Endodermal cell (in vitro differentiated cells): ENCODE measurements around the gene MPC1. TPM values are rescaled to one million over a fixed set of nuclear protein-coding genes. Genes with fewer than 3 reads are reported as not detected.

Experiments used
- DNase-seq: peaks from one replicate; pipeline ENCODE4 v3.0.0-alpha.2; 2017
- H3K27ac ChIP-seq: 2 replicates; pipeline ENCODE4 v1.5.1; 2013; ENCODE audit warnings: mild to moderate bottlenecking, low read depth, low read length, moderate library complexity
- H3K27me3 ChIP-seq: 2 replicates; pipeline ENCODE4 v1.6.1; 2013; ENCODE audit warnings: mild to moderate bottlenecking, low read length, moderate library complexity; ENCODE audit not compliant: insufficient read depth, control insufficient read depth, poor library complexity, severe bottlenecking
- H3K36me3 ChIP-seq: 2 replicates; pipeline ENCODE4 v1.7.0; 2013; ENCODE audit warnings: mild to moderate bottlenecking, low read length, moderate library complexity; ENCODE audit not compliant: control insufficient read depth, insufficient read depth
- H3K4me1 ChIP-seq: one replicate; pipeline ENCODE4 v1.7.0; 2013; ENCODE audit warnings: low read length; ENCODE audit not compliant: control insufficient read depth, insufficient read depth
- H3K4me3 ChIP-seq: 2 replicates; pipeline ENCODE4 v1.5.1; 2013; ENCODE audit warnings: mild to moderate bottlenecking, low read length, moderate library complexity
- H3K9ac ChIP-seq: 2 replicates; pipeline ENCODE4 v1.6.1; 2013; ENCODE audit warnings: mild to moderate bottlenecking, low read length, moderate library complexity; ENCODE audit not compliant: poor library complexity, severe bottlenecking; ENCODE audit errors: extremely low read depth
- H3K9me3 ChIP-seq: 2 replicates; pipeline ENCODE4 v1.6.1; 2013; ENCODE audit warnings: mild to moderate bottlenecking, low read length, moderate library complexity; ENCODE audit not compliant: control insufficient read depth
- H3K27ac Mint-ChIP-seq: 2 replicates; pipeline ENCODE4 v1.8.0; 2020; ENCODE audit warnings: mixed read lengths
- H3K27me3 Mint-ChIP-seq: 2 replicates; pipeline ENCODE4 v1.8.0; 2021; ENCODE audit warnings: mild to moderate bottlenecking, mixed read lengths; ENCODE audit not compliant: insufficient read depth
- H3K36me3 Mint-ChIP-seq: 2 replicates; pipeline ENCODE4 v1.8.0; 2020; ENCODE audit warnings: low read depth, mixed read lengths
- H3K4me1 Mint-ChIP-seq: 2 replicates; pipeline ENCODE4 v1.8.0; 2020; ENCODE audit warnings: mixed read lengths
- H3K4me3 Mint-ChIP-seq: 2 replicates; pipeline ENCODE4 v1.8.0; 2020; ENCODE audit warnings: mild to moderate bottlenecking, moderate library complexity, mixed read lengths
- H3K9me3 Mint-ChIP-seq: 2 replicates; pipeline ENCODE4 v1.8.0; 2020; ENCODE audit warnings: mild to moderate bottlenecking, mixed read lengths
- CTCF ChIP-seq: fragments of 200-600 bp; sonication (generic); conservative IDR thresholded peaks from 2 replicates; pipeline ENCODE4 v1.5.0; 2021; ENCODE audit warnings: antibody characterized with exemption, mild to moderate bottlenecking
- WGBS, 2 experiments: methylation state at CpG; one replicate each; pipeline versions ENCODE4 v1.1.5 to v1.1.7; 2013; ENCODE audit warnings: missing lambda C conversion rate in 2 of 2, mixed read lengths in 1 of 2; ENCODE audit not compliant: insufficient coverage in 1 of 2, insufficient read length in 1 of 2; 5-methylcytosine and 5-hydroxymethylcytosine counted together
- total RNA-seq, 2 donors: library from RNA; stranded (reverse); fragmentation: NEBNext Ultra II Directional in 1 of 2; extraction: Animal tissue kit (Norgen Biotek cat#: 25700) in 1 of 2; gene quantifications; 2 replicates in 1 of 2; 3 replicates in 1 of 2; pipeline ENCODE4 v1.2.1, GENCODE V29; 2021

MPC1 gene
- total RNA-seq, 2 donors from 2014 or later: 8.2 to 8.7 TPM

GRCh38 chr6:166400181-166400580 is 17.4 kb upstream of the MPC1 start:
- H3K4me1 ChIP-seq: no peaks in the 10 kb centered on the region
- H3K4me1 Mint-ChIP-seq: peaks cover 1% of the 10 kb centered on the region
- 91 to 100% methylated on average over 2 of the region's 2 CpGs for WGBS, 2 experiments
- no peaks in the 10 kb centered on the region for H3K36me3 ChIP-seq
- H3K4me3 Mint-ChIP-seq: no peak overlapping the region
- peaks cover 5% of the 10 kb centered on the region for H3K9me3 Mint-ChIP-seq
- H3K27ac ChIP-seq: no peak overlapping the region
- H3K4me3 ChIP-seq: no peak overlapping the region
- H3K27me3 Mint-ChIP-seq: peaks cover 14% of the 10 kb centered on the region
- H3K27ac Mint-ChIP-seq: no peak overlapping the region
- DNase-seq: no peak
- no peaks in the 10 kb centered on the region for H3K27me3 ChIP-seq
- H3K9ac ChIP-seq: no peak overlapping the region
- no peaks in the 10 kb centered on the region for H3K36me3 Mint-ChIP-seq
- H3K9me3 ChIP-seq: no peaks in the 10 kb centered on the region
- TF ChIP-seq CTCF: no peak

- H3K27me3 ChIP-seq: peaks cover 6% of the 10 kb centered on the region
- Mint-ChIP-seq H3K9me3 (peaks cover 10% of the 10 kb centered on the region), H3K4me1 (peaks cover 1% of the 10 kb centered on the region), H3K27ac (no peak overlapping the region), H3K36me3 (no peaks in the 10 kb centered on the region), H3K4me3 (no peak overlapping the region), H3K27me3 (peaks cover 29% of the 10 kb centered on the region)
- TF ChIP-seq CTCF: no peak
- no peak overlapping the region for H3K4me3 ChIP-seq
- no peaks in the 10 kb centered on the region for H3K4me1 ChIP-seq
- no peak overlapping the region for H3K9ac ChIP-seq
- 94 to 100% methylated on average over 1 to 3 of the region's 3 CpGs for WGBS, 2 experiments
- H3K9me3 ChIP-seq: no peaks in the 10 kb centered on the region
- H3K36me3 ChIP-seq: no peaks in the 10 kb centered on the region
- no peak for DNase-seq
- no peak overlapping the region for H3K27ac ChIP-seq
Measured at GRCh38 chr6:166398348-166398747, 15.6 kb upstream of the MPC1 start.

- WGBS, 2 experiments: 88 to 94% methylated on average over 3 to 4 of the region's 4 CpGs
- peaks cover 6% of the 10 kb centered on the region for H3K27me3 ChIP-seq
- Mint-ChIP-seq H3K27ac (no peak overlapping the region), H3K4me3 (no peak overlapping the region), H3K9me3 (peaks cover 14% of the 10 kb centered on the region), H3K27me3 (peaks cover 29% of the 10 kb centered on the region), H3K4me1 (peaks cover 1% of the 10 kb centered on the region), H3K36me3 (no peaks in the 10 kb centered on the region)
- H3K36me3 ChIP-seq: no peaks in the 10 kb centered on the region
- H3K4me3 ChIP-seq: no peak overlapping the region
- H3K27ac ChIP-seq: no peak overlapping the region
- TF ChIP-seq CTCF: no peak
- no peaks in the 10 kb centered on the region for H3K9me3 ChIP-seq
- no peak overlapping the region for H3K9ac ChIP-seq
- no peak for DNase-seq
- no peaks in the 10 kb centered on the region for H3K4me1 ChIP-seq
Measured at GRCh38 chr6:166397849-166398248, 15.1 kb upstream of the MPC1 start.
